Subcutaneous adipose tissue (tissue), 4 donors: ENCODE results near the gene TK2. TPM values are rescaled to one million over a fixed set of nuclear protein-coding genes. Genes with fewer than 3 reads are reported as not detected.

ENCODE experiments used
- total RNA-seq, 4 donors: library from RNA; depleted of rRNA; stranded (reverse); fragments of >200 nt; gene quantifications; one replicate each; pipeline ENCODE4 v1.1.0, GENCODE V29; 2016
- TF ChIP-seq, protein P1 (sequence below): fragments of 450-650 bp; IDR thresholded peaks from one replicate; pipeline ENCODE4 v1.5.1; 2016; ENCODE audit warnings: low read depth, mild to moderate bottlenecking, control low read depth, antibody characterized with exemption, moderate library complexity

The TK2 gene
- total RNA-seq, 4 donors from 2014 or later, result 63.6 to 118 (median 92.4) TPM

DNA sequence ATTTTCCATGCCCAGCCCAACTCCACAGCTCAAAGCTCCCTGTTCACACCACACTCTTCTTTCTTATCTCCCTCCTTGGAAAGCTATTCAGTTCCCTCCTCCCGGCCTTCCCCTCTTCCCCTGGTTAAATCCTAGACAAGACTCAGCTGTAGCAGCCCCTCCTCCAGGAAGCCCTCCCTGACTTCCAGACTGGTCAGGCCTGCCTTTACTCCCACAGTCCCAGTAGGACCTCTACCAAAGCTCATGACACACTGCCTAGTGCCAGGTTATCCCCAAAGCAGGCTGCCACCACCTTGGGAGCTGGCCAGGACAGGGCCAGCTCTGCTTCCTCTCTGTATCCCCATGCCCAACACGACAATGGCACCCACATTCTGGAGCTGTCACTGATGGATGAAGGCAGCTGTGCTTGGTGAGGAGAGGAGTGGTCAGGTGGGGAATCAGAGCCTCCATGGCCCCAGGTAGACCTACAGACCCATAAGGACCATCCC, 72.8 kb downstream of the TK2 start:
- TF ChIP-seq, protein P1, sequence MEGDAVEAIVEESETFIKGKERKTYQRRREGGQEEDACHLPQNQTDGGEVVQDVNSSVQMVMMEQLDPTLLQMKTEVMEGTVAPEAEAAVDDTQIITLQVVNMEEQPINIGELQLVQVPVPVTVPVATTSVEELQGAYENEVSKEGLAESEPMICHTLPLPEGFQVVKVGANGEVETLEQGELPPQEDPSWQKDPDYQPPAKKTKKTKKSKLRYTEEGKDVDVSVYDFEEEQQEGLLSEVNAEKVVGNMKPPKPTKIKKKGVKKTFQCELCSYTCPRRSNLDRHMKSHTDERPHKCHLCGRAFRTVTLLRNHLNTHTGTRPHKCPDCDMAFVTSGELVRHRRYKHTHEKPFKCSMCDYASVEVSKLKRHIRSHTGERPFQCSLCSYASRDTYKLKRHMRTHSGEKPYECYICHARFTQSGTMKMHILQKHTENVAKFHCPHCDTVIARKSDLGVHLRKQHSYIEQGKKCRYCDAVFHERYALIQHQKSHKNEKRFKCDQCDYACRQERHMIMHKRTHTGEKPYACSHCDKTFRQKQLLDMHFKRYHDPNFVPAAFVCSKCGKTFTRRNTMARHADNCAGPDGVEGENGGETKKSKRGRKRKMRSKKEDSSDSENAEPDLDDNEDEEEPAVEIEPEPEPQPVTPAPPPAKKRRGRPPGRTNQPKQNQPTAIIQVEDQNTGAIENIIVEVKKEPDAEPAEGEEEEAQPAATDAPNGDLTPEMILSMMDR, result no peak

DNA sequence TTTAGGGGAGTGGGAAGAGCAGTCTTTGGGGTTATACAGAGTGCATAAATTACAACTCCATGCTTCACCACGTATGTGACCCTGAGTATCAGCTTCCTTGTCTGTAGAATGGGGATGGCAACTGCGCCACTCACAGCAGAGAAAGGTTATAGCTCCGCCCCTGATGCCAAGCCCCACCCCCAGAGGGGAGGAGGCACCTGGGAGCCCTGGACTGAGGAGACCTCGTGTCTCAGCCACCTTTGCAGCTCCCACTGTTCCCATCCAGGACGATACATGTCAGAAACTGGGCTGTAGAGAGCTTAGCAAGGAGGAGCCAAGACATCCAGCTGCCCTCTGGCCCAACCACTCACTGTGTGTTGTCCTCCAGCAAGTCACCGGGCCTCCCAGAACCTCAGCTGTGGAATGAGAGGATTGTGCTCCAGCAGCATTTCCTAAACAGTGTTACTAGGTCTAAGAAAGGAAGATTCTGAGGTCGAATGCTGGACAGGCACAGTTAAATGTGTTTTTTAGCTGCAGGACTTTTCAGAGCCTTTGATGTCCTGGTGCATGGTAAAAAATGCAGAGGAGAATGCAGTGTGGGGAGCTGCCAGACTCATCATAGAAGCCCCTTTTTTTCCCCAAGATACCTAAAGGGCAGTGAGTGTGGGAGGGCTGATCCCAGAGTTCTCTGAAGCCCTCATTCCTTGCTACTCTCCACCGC, 73.4 kb downstream of the TK2 start:
- TF ChIP-seq, protein P1, result no peak

DNA sequence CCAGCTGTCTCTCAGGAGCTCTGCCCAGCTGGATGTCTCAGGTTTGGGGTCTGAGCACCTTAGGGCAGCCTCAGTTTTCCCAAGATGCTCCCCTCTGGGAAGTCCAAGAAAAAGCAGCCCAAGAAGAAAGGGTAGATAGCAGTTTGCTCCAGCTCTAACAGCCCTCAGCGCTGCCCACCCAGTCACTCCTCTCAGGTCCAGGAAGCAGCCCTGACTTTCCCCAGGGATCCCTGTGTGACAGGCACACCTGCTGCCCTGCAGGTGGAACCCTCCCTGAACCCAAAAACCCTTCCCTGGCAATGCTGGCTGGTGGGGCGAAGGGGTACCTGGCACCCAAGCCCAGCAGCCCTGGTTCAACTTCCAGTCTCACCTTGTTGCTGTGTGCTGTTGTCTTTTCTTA, 74.7 kb downstream of the TK2 start:
- TF ChIP-seq, protein P1, result no peak

DNA sequence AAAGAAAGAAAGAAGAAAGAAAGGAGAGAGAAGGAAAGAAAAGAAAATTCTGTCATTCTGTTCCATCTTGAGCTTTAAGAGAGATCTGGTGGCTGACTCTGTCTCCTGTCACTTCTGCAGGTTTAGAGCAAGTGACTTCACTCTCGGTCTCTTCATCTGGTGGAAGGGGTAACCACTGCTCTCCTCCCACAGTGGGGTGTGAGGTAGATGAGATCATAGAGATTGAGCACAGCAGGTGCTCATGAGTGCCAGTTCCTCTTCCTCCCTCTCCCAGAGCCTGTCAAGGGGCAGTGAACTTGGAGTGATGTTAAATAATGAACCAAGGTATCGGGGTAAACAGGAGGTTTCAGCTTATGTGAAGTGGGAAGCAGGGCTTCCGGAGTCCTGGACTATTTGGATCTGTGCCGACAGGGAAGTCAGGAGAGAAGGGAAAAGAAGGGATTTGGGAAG, 75.1 kb downstream of the TK2 start:
- TF ChIP-seq, protein P1, result no peak

DNA sequence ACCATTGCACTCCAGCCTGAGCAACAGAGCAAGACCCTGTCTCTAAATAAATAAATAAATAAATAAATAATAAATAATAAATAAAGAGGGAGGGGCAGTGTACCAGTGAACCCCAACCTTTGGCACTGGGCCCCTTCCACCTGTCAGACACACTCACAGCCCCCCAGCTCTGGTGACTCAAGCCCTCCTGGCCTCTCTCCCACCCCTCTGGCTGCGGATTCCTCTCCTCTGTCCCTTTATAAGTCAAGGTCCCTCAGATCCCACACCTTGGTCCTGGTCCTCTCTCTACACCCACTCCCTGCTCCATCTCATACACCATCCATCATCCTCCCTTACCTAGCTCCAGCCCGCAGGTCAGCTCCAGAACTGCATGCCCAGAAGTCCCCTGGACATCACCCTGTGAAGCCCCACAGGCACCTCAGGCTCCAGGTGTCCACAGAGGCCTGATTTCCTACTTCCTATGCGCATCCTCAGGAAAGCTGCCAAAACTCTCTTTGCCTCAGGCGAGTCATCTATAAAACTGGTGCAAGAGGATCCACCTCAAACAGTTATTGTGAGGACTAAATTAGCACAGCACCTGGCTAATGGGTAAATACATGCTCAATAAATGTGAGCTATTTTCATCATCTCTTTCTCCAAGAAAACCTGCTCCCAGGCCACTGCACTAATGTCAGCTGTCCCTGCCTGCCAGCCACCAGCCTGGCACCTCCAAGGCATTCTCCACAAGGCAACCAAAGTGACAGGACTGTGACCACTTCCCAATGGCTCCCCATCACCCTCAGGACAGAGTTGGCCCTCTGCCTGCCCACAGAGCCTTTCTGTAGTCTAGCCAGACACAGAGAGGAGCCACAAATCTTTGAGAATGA, 76.0 kb downstream of the TK2 start:
- TF ChIP-seq, protein P1, result no peak

DNA sequence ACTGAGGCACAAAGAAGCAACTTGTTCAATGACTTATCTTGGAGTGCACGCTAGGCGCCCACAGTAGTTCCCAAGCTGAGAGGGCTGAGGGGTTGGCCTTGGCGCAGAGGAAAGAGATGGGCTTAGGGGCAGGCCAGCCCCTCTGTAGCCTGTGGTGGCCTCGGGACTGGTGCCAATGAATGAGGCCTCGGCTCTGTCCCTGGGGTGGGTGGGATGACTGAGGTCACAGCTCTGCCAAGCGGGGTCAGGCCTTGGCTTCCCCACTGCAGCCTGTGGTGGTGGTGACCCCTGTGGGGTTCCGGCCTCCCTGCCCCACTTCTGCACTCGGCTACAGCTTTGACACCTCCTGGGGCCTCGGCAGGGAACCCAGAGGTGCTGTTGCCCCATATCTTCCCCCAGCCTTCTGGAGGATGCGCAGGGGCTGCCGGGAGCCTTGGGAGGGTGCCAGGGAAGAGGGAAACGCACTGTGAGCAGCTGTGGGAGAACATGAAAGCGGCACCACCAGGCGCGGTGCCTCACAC, 76.8 kb downstream of the TK2 start:
- TF ChIP-seq, protein P1, result no peak
